GM13976 (cell line): ENCODE measurements around the gene RFESD.
"Not testable (repeated sequence)": the region's sequence is repeated elsewhere in the genome, so short reads cannot be mapped to it uniquely, and the experiment has no call there.

Experiments
- DNase-seq: peaks from one replicate; pipeline ENCODE4 v3.0.0; 2012; ENCODE audit warnings: low spot score
- in situ Hi-C: fragments of 300-500 bp; cut with MboI; formaldehyde crosslinking; loops from one replicate; pipeline ENCODE4 v1.12.0; 2022; ENCODE audit warnings: low sequenced_read_pairs, mixed read lengths, inconsistent platforms; ENCODE audit not compliant: unreplicated experiment
- TF ChIP-seq, protein P1 (sequence below): IDR thresholded peaks from 2 replicates; pipeline ENCODE4 v1.5.1; 2012; ENCODE audit warnings: borderline replicate concordance, mild to moderate bottlenecking; ENCODE audit not compliant: insufficient read depth; ENCODE audit errors: extremely low read depth, missing control alignments, control extremely low read depth

RFESD gene

GRCh38 chr5:95699337-95699736 is 52.8 kb downstream of the RFESD start:
- DNase-seq = no peak
- in situ Hi-C loops = no loop called here
- TF ChIP-seq, protein P1, sequence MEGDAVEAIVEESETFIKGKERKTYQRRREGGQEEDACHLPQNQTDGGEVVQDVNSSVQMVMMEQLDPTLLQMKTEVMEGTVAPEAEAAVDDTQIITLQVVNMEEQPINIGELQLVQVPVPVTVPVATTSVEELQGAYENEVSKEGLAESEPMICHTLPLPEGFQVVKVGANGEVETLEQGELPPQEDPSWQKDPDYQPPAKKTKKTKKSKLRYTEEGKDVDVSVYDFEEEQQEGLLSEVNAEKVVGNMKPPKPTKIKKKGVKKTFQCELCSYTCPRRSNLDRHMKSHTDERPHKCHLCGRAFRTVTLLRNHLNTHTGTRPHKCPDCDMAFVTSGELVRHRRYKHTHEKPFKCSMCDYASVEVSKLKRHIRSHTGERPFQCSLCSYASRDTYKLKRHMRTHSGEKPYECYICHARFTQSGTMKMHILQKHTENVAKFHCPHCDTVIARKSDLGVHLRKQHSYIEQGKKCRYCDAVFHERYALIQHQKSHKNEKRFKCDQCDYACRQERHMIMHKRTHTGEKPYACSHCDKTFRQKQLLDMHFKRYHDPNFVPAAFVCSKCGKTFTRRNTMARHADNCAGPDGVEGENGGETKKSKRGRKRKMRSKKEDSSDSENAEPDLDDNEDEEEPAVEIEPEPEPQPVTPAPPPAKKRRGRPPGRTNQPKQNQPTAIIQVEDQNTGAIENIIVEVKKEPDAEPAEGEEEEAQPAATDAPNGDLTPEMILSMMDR = no peak

- TF ChIP-seq, protein P1 = no peak
- DNase-seq = no peak
- in situ Hi-C loops = no loop called here
These were observed 54.5 kb downstream of the RFESD start for GRCh38 chr5:95701074-95701473.

- TF ChIP-seq, protein P1 = no peak
- in situ Hi-C loops = no loop called here
- DNase-seq = no peak
These were observed 57.6 kb downstream of the RFESD start for GRCh38 chr5:95704150-95704549.

DNA sequence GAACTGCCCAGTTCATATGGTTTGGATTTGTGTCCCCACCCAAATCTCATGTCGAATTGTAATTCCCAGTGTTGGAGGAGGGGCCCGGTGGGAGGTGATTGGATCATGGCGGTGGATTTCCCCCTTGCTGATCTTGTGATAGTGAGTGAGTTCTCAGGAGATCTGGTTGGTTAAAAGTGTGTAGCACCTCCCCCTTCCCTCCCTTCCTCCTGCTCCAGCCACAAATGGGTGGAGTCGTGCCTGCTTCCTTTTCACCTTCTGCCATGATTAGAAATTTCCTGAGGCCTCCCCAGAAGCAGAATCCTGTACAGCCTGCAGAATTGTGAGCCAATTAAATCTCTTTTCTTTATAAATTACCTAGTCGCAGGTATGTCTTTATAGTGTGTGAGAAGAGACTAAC is 59.6 kb downstream of the RFESD start:
- in situ Hi-C loops, DNase-seq: not testable (repeated sequence)

GRCh38 chr5:95707055-95707454 is 60.5 kb downstream of the RFESD start:
- TF ChIP-seq, protein P1 = no peak
- in situ Hi-C loops = no loop called here

More at GRCh38 chr5:95707055-95707454, 60.5 kb downstream of the RFESD start:
- DNase-seq = no peak
